ENCODE data around the gene QRICH2.

QRICH2 gene

DNA sequence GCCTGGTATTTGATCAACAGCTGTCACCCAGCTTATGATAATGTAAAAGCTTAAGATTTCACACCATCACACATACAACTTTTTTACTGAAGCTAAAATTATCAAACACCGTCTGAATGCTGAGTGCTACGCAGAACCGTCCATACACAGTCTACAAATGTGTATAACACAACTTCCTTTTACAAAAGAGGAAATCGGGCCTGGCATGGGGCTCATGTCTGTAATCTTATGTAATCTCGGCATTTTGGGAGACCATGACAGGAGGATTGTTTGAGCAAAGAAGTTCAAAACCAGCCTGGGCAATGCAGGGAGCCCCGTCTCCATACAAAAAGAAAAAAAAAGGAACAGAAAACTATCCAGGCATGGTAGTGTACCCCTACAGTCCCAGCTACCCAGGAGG lies 19.6 kb upstream of the QRICH2 start:
- DNase-seq = no peak
- H3K9me3 ChIP-seq (ENCODE audit: insufficient read depth, low read length, severe bottlenecking) = no peaks in the 10 kb centered on the region
- no peak overlapping the region for H3K4me2 ChIP-seq (ENCODE audit: insufficient read depth, low read length)
- ATAC-seq (ENCODE audit: insufficient read depth, low read depth) = no peak
- H3K4me3 ChIP-seq (ENCODE audit: low read depth in 1 of 2, low read length in 2 of 2) = no peak overlapping the region
- H2AFZ ChIP-seq (ENCODE audit: low read depth, low read length) = no peak overlapping the region
- no peaks in the 10 kb centered on the region for H3K79me2 ChIP-seq (ENCODE audit: insufficient read depth, low read length)
- no peaks in the 10 kb centered on the region for H3K27me3 ChIP-seq (ENCODE audit: insufficient read depth, low read length, poor library complexity)
- no peak overlapping the region for H3K27ac ChIP-seq (ENCODE audit: low read length)
- TF ChIP-seq EZH2 (IDR thresholded peaks at IDR 0.05; ENCODE audit: borderline replicate concordance, low read depth, low read length, severe bottlenecking) = no peak
- TF ChIP-seq, protein P1, sequence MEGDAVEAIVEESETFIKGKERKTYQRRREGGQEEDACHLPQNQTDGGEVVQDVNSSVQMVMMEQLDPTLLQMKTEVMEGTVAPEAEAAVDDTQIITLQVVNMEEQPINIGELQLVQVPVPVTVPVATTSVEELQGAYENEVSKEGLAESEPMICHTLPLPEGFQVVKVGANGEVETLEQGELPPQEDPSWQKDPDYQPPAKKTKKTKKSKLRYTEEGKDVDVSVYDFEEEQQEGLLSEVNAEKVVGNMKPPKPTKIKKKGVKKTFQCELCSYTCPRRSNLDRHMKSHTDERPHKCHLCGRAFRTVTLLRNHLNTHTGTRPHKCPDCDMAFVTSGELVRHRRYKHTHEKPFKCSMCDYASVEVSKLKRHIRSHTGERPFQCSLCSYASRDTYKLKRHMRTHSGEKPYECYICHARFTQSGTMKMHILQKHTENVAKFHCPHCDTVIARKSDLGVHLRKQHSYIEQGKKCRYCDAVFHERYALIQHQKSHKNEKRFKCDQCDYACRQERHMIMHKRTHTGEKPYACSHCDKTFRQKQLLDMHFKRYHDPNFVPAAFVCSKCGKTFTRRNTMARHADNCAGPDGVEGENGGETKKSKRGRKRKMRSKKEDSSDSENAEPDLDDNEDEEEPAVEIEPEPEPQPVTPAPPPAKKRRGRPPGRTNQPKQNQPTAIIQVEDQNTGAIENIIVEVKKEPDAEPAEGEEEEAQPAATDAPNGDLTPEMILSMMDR (IDR thresholded peaks at IDR 0.05; ENCODE audit: borderline replicate concordance, extremely low read depth, low read length, poor library complexity, severe bottlenecking) = no peak
- H3K4me1 ChIP-seq (ENCODE audit: insufficient read depth, low read length) = no peaks in the 10 kb centered on the region
- H3K36me3 ChIP-seq (ENCODE audit: insufficient read depth, low read length) = peaks cover 73% of the 10 kb centered on the region
- no peaks in the 10 kb centered on the region for H4K20me1 ChIP-seq (ENCODE audit: insufficient read depth, low read length)
- H3K9ac ChIP-seq (ENCODE audit: low read depth, low read length) = no peak overlapping the region

DNA sequence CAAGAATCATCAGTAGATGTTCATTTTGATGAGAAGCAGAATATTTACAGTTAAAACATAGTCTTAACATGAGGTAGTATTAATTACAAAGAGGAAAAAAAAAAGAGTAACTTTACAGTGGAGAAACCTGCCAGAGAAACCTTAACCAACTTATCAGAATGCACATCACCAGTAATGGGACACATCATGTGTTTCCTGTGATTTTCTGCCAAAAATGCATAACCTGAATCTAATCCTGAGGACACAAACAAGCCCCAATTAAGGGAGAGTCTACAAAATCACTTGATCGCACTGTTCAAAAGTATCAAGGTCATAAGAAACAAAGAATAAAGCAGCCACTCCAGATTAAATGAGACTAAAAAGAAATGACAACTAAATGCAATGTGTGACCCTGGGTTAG lies 18.2 kb upstream of the QRICH2 start:
- Histone ChIP-seq H3K4me2 (ENCODE audit: insufficient read depth, low read length) (no peak overlapping the region), H2AFZ (ENCODE audit: low read depth, low read length) (no peak overlapping the region), H3K79me2 (ENCODE audit: insufficient read depth, low read length) (no peaks in the 10 kb centered on the region), H4K20me1 (ENCODE audit: insufficient read depth, low read length) (no peaks in the 10 kb centered on the region), H3K27me3 (ENCODE audit: insufficient read depth, low read length, poor library complexity) (no peaks in the 10 kb centered on the region), H3K36me3 (ENCODE audit: insufficient read depth, low read length) (peaks cover 76% of the 10 kb centered on the region), H3K4me1 (ENCODE audit: insufficient read depth, low read length) (no peaks in the 10 kb centered on the region), H3K9me3 (ENCODE audit: insufficient read depth, low read length, severe bottlenecking) (no peaks in the 10 kb centered on the region), H3K4me3 (ENCODE audit: low read depth in 1 of 2, low read length in 2 of 2) (no peak overlapping the region), H3K9ac (ENCODE audit: low read depth, low read length) (no peak overlapping the region), H3K27ac (ENCODE audit: low read length) (no peak overlapping the region)
- TF ChIP-seq, protein P1 (IDR thresholded peaks at IDR 0.05; ENCODE audit: borderline replicate concordance, extremely low read depth, low read length, poor library complexity, severe bottlenecking) = no peak
- no peak for TF ChIP-seq EZH2 (IDR thresholded peaks at IDR 0.05; ENCODE audit: borderline replicate concordance, low read depth, low read length, severe bottlenecking)
- DNase-seq (no peak), ATAC-seq (ENCODE audit: insufficient read depth, low read depth) (no peak)

DNA sequence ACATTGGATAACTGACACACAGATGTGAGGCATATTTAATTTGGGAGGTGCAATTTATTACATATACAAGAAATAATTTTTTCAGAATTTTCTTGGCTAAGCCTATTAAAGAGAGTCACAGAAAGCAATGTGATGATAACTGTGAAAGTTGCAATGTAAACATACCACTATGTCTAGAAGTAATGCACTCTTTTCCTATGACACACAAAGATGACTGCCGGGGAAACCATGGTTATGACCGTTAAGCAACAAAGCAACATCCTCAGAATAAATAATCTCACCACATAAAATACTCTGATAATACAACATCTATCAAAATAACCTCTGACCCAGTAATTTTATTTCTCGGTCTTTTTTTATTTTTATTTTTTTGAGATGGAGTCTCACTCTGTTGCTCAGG lies 10.5 kb upstream of the QRICH2 start:
- ATAC-seq (ENCODE audit: insufficient read depth, low read depth) = no peak
- Histone ChIP-seq H3K9ac (ENCODE audit: low read depth, low read length) (no peak overlapping the region), H2AFZ (ENCODE audit: low read depth, low read length) (no peak overlapping the region), H3K27me3 (ENCODE audit: insufficient read depth, low read length, poor library complexity) (no peaks in the 10 kb centered on the region), H3K79me2 (ENCODE audit: insufficient read depth, low read length) (no peaks in the 10 kb centered on the region), H4K20me1 (ENCODE audit: insufficient read depth, low read length) (no peaks in the 10 kb centered on the region), H3K4me1 (ENCODE audit: insufficient read depth, low read length) (no peaks in the 10 kb centered on the region), H3K27ac (ENCODE audit: low read length) (no peak overlapping the region), H3K9me3 (ENCODE audit: insufficient read depth, low read length, severe bottlenecking) (no peaks in the 10 kb centered on the region), H3K36me3 (ENCODE audit: insufficient read depth, low read length) (peaks cover 46% of the 10 kb centered on the region), H3K4me3 (ENCODE audit: low read depth in 1 of 2, low read length in 2 of 2) (no peak overlapping the region), H3K4me2 (ENCODE audit: insufficient read depth, low read length) (no peak overlapping the region)
- DNase-seq = no peak
- TF ChIP-seq, protein P1 (IDR thresholded peaks at IDR 0.05; ENCODE audit: borderline replicate concordance, extremely low read depth, low read length, poor library complexity, severe bottlenecking) = no peak
- TF ChIP-seq EZH2 (IDR thresholded peaks at IDR 0.05; ENCODE audit: borderline replicate concordance, low read depth, low read length, severe bottlenecking) = no peak

DNA sequence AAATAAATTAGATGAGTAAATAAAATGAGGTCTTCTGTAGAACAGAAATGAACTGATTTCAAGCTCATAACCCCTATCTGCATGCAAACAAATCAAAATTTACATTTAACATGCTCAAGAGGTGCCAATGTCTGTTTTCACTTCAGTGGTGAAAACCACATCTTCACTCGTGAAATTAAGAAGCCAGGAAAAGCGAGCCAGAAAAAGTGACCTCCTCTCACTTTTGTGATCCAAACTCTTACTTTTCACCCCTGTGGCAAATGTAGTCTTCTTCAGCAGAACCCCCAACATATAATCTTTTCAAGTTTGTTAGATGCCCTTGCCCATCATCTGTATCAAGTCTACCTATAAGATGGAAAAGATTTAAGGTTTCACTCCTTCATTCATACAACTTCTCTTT lies 9.5 kb upstream of the QRICH2 start:
- ATAC-seq (ENCODE audit: insufficient read depth, low read depth) (no peak), DNase-seq (no peak)
- H3K79me2 ChIP-seq (ENCODE audit: insufficient read depth, low read length) = no peaks in the 10 kb centered on the region
- TF ChIP-seq, protein P1 (IDR thresholded peaks at IDR 0.05; ENCODE audit: borderline replicate concordance, extremely low read depth, low read length, poor library complexity, severe bottlenecking) = no peak
- no peak for TF ChIP-seq EZH2 (IDR thresholded peaks at IDR 0.05; ENCODE audit: borderline replicate concordance, low read depth, low read length, severe bottlenecking)
- no peak overlapping the region for H3K4me3 ChIP-seq (ENCODE audit: low read depth in 1 of 2, low read length in 2 of 2)
- no peaks in the 10 kb centered on the region for H3K9me3 ChIP-seq (ENCODE audit: insufficient read depth, low read length, severe bottlenecking)
- peaks cover 46% of the 10 kb centered on the region for H3K36me3 ChIP-seq (ENCODE audit: insufficient read depth, low read length)
- H3K9ac ChIP-seq (ENCODE audit: low read depth, low read length) = no peak overlapping the region
- H3K27ac ChIP-seq (ENCODE audit: low read length) = no peak overlapping the region
- H3K4me2 ChIP-seq (ENCODE audit: insufficient read depth, low read length) = no peak overlapping the region
- no peak overlapping the region for H2AFZ ChIP-seq (ENCODE audit: low read depth, low read length)
- H3K4me1 ChIP-seq (ENCODE audit: insufficient read depth, low read length) = no peaks in the 10 kb centered on the region
- no peaks in the 10 kb centered on the region for H3K27me3 ChIP-seq (ENCODE audit: insufficient read depth, low read length, poor library complexity)
- no peaks in the 10 kb centered on the region for H4K20me1 ChIP-seq (ENCODE audit: insufficient read depth, low read length)
